ENCODE data around the gene KCTD16.

DNA sequence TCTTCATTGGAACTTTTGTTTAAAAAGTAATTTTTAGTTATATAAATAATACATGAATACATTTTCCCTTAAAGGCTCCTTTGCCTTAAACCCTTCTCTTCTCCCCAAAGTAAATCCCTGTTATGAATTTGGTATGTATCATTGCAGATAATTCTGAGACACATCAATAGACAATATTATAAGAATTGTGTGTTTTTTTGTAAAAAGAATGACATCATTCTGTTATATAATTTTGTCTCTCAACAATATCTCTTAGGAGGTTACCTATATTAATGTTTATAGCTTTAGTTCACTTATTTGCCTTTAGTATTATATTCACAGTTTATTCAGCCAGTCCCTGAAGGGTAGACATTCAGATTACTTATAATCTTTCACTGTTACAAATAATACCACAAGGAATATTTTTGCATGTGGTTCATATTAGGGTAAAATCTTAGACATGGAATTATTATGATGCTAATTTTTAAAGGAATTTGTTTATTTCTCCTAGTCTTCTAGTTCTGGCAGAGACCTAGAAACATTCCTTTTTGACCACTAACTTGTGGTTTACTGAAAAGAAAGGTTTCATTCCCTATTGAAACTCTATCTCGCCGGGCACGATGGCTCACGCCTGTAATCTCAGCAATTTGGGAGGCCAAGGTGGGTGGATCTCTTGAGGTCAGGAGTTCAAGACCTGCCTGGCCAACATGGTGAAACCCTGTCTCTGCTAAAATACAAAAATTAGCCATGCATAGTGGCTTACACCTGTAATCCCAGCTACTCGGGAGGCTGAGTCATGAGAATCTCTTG is 105.6 kb downstream of the KCTD16 start:
- TF ChIP-seq CTCF (conservative IDR thresholded peaks at IDR 0.05; ENCODE audit: low read depth in 2 of 2) (no peak), POLR2AphosphoS5 (IDR thresholded peaks at IDR 0.05; ENCODE audit: low read depth) (no peak), CREB1 (CRISPR knock-in tag; IDR thresholded peaks at IDR 0.05; ENCODE audit: low read depth) (no peak), EZH2 (IDR thresholded peaks at IDR 0.05; ENCODE audit: low read depth, unreplicated experiment) (no peak), ZNF114 (CRISPR knock-in tag; IDR thresholded peaks at IDR 0.05) (no peak), JUNB (IDR thresholded peaks at IDR 0.05; ENCODE audit: unreplicated experiment) (no peak), EZH2phosphoT487 (IDR thresholded peaks at IDR 0.05; ENCODE audit: unreplicated experiment) (no peak)
- TF ChIP-seq, protein P1, sequence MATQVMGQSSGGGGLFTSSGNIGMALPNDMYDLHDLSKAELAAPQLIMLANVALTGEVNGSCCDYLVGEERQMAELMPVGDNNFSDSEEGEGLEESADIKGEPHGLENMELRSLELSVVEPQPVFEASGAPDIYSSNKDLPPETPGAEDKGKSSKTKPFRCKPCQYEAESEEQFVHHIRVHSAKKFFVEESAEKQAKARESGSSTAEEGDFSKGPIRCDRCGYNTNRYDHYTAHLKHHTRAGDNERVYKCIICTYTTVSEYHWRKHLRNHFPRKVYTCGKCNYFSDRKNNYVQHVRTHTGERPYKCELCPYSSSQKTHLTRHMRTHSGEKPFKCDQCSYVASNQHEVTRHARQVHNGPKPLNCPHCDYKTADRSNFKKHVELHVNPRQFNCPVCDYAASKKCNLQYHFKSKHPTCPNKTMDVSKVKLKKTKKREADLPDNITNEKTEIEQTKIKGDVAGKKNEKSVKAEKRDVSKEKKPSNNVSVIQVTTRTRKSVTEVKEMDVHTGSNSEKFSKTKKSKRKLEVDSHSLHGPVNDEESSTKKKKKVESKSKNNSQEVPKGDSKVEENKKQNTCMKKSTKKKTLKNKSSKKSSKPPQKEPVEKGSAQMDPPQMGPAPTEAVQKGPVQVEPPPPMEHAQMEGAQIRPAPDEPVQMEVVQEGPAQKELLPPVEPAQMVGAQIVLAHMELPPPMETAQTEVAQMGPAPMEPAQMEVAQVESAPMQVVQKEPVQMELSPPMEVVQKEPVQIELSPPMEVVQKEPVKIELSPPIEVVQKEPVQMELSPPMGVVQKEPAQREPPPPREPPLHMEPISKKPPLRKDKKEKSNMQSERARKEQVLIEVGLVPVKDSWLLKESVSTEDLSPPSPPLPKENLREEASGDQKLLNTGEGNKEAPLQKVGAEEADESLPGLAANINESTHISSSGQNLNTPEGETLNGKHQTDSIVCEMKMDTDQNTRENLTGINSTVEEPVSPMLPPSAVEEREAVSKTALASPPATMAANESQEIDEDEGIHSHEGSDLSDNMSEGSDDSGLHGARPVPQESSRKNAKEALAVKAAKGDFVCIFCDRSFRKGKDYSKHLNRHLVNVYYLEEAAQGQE (IDR thresholded peaks at IDR 0.05; ENCODE audit: unreplicated experiment), result no peak
- TF ChIP-seq, protein P2, sequence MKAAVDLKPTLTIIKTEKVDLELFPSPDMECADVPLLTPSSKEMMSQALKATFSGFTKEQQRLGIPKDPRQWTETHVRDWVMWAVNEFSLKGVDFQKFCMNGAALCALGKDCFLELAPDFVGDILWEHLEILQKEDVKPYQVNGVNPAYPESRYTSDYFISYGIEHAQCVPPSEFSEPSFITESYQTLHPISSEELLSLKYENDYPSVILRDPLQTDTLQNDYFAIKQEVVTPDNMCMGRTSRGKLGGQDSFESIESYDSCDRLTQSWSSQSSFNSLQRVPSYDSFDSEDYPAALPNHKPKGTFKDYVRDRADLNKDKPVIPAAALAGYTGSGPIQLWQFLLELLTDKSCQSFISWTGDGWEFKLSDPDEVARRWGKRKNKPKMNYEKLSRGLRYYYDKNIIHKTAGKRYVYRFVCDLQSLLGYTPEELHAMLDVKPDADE (IDR thresholded peaks at IDR 0.05), result no peak
